GM12872 (cell line): ENCODE results near the gene PHOX2B.

Experiments used
- TF ChIP-seq, protein P1 (sequence below): IDR thresholded peaks from 3 replicates; pipeline ENCODE4 v1.5.1; 2011; ENCODE audit warnings: low read depth, mild to moderate bottlenecking, low read length, moderate library complexity; ENCODE audit not compliant: insufficient read depth

Gene PHOX2B

DNA sequence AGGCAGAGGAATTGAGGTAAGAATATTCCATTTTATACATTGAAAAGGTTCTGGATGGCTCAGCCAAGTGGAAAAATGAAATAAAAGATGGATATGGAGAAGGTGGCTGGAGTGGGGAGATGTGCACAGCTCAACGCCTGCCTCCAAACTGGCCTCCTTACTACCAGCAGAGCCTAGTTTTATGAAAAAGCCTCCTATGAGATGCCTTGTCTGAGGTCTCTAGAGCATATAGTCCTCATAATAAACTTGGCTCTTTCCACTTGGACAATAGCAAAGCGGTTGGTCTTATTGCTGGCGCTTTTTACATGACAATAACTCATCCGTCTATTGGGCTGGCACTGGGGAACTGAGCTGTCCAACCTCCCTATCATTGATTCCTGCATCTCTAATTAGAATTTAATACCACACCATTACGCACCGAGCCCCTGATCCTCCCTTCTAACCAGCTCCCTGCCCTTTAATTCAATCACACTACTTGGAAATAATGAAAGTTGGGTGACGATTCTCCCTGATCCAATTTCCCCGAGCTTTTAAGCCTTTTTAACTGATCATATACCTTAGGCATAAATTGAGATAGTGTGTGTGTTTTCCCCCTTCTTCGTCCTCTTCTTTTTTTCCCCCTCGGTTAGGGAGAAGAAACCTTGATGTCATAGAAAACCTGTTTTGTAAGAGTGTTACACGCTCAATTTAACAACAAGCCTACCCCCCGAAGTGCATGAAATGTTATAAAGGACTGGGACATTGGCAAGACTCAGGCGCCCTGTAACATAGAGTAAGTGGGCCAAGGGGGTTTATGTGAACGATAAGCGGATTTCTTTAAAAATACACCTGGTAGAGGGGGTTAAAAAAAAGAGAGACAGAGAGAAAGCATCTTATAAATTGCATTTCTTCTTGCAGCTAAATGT, at the start of gene PHOX2B:
Gene PHOX2B (minus strand): TSS at position 155 of the 905 bp plus-strand sequence. CDS start 115 bp downstream, at position 40.
- TF ChIP-seq, protein P1, sequence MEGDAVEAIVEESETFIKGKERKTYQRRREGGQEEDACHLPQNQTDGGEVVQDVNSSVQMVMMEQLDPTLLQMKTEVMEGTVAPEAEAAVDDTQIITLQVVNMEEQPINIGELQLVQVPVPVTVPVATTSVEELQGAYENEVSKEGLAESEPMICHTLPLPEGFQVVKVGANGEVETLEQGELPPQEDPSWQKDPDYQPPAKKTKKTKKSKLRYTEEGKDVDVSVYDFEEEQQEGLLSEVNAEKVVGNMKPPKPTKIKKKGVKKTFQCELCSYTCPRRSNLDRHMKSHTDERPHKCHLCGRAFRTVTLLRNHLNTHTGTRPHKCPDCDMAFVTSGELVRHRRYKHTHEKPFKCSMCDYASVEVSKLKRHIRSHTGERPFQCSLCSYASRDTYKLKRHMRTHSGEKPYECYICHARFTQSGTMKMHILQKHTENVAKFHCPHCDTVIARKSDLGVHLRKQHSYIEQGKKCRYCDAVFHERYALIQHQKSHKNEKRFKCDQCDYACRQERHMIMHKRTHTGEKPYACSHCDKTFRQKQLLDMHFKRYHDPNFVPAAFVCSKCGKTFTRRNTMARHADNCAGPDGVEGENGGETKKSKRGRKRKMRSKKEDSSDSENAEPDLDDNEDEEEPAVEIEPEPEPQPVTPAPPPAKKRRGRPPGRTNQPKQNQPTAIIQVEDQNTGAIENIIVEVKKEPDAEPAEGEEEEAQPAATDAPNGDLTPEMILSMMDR = no peak

DNA sequence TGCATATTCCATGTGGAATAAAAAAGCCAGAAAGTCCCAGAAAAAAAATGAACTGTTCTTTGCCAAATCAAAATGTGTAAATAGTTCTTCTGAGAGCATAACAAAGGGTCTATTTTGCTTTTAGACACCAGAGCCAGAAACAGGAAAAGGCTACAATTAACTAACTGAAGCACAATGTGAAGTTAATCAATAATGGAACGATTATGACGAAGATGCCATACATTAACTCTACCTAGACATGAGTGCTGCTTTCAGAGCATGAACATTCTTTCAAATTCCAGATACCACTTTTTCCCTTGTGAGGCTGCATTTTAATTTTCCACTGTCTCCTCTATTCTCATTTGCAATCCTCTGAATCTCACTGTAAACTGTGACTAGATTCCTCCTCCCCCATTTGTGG, 48.7 kb upstream of the PHOX2B start:
- TF ChIP-seq, protein P1 = no peak

DNA sequence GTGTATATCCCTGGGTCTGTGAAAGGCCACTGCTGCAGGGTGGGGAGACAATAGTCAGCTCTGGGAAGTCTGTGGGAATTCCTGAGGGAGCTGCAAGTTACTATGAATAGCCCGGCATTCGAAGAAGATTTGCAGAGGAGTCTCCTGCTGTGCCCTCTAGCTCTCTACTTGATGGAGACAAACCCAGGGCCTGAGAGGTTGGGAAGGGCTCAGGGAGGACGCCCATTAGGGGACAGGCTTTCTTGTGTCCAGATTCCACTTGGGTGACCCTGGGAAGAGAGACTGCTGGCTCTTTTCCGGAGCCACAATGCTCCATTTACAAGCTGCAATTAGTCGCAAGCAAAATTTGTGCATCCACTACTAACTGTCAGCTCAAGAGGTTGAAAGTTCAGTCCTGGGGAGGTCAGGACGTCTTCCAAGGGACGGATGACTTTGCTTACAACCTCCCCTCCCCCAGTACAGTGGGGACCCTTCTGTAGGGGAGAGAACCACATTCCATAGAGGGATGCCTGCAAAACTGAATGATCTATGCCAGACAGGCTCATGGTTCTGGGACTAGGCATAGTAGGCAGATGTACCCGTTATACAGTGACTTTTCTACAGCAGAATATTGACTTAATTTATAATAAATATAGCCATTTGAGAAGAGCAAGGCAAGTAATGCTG, 48.2 kb upstream of the PHOX2B start:
- TF ChIP-seq, protein P1 = no peak

DNA sequence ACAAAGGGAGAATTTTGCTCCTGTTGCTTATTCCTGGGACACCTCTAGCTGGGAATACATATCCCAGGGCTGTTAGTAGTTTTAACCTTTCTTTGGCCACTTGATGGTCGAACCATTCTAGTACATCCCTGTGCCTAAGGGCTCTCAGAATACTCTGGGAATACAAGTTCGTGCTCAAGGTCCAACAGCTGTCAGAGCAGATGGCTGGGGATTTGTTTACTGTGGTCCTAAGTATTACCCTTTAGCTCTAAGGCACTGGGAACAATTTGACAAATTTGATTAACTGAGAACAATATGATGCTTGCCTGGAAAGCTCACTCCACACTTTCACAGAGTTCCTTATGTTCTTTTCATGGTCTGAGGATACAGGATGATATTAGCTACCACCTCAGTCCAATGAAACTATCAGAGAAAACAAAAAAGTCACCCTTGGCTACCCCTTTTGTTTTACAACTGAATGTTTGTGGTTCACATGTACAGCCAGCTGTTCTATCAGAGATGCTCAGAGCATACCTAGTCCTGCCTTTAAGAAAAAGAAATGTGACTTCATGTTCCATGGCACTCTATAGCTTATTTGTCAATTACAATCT, 47.4 kb upstream of the PHOX2B start:
- TF ChIP-seq, protein P1 = no peak

DNA sequence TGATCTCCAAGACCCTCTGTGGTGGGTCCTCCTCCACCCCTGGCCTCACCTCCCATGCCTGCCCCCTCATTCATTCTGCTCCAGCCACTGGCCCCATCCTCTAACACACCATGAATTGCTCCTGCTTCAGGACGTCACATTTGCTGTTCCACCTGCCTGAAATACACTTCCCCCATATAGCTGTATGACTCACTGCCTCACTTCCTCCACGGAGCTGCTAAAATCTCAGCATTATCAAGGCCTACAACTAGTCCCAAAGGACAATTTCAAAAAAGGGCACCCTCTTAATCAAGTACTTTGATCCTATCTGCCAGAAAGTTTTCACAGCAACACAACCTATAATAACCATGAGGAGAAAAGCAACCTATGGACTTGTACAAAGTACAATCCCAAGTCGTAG, 43.6 kb upstream of the PHOX2B start:
- TF ChIP-seq, protein P1 = no peak

DNA sequence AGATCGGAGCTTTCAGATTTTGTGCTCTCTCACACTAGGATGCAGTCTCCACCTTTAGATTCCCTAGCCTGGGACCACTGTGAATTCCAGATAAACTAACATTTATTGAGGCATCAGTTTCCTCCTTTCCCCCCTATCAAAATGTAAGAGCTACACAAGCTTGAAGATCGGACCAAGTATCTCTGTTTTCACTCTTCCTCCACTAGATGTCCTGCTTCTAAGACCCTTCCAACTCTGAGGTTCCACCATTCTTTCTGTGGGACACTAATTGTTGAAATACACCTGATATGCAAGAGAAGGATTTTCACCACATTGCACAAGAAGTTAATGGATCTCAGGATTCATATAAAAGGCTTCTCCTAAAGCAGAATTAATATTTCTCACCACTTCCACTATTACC, 43.0 kb upstream of the PHOX2B start:
- TF ChIP-seq, protein P1 = 0 out of 3 replicates have a peak, but pooled peaks have one; percentile 8

DNA sequence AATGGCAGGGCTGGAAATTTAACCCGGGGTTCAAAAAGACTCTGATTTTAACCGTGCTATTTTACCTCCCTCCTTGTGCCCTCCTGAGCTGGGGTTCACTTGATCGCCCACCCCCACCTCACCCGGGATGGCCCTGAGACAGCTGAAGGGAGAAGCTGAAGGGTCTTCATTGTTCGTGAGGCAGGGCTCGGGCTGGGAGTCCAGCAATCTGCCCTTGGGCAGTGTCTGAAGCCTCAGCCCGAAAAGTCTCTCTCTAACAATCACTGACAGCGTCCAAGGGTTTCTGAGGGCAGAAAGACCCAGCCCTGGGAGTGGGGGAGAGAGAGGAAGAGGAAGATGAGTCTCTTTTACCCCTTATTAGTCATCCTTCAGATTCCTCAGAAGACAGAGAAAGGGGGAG, 39.4 kb upstream of the PHOX2B start:
- TF ChIP-seq, protein P1 = no peak
